ENCODE results near the gene MAGI1.

The MAGI1 gene

DNA sequence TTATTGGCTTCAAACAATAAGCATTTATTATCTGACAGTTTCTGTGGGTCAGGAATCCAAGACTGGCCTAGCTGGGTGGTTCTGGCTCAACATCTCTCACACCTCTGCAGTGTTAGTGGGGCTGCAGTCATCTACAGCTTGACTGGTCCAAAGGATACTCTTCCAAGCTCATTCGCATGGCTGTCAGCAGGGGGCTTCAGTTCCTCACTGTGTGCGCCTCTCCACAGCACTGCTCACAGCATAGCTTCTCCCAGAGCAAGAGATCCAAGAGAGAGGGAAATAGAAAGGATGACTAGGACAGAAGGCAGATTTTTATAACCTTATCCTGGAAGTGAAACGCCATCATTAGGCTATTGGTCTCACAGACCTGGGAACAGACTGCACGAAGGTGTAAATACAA is 64.2 kb downstream of the MAGI1 start:
- TF ChIP-seq SPI1 (IDR thresholded peaks at IDR 0.05; ENCODE audit: borderline replicate concordance, low read depth) (no peak), GABPA (IDR thresholded peaks at IDR 0.05; ENCODE audit: low read depth) (no peak), POLR2AphosphoS5 (IDR thresholded peaks at IDR 0.05; ENCODE audit: low read depth) (no peak)
- TF ChIP-seq, protein P1, sequence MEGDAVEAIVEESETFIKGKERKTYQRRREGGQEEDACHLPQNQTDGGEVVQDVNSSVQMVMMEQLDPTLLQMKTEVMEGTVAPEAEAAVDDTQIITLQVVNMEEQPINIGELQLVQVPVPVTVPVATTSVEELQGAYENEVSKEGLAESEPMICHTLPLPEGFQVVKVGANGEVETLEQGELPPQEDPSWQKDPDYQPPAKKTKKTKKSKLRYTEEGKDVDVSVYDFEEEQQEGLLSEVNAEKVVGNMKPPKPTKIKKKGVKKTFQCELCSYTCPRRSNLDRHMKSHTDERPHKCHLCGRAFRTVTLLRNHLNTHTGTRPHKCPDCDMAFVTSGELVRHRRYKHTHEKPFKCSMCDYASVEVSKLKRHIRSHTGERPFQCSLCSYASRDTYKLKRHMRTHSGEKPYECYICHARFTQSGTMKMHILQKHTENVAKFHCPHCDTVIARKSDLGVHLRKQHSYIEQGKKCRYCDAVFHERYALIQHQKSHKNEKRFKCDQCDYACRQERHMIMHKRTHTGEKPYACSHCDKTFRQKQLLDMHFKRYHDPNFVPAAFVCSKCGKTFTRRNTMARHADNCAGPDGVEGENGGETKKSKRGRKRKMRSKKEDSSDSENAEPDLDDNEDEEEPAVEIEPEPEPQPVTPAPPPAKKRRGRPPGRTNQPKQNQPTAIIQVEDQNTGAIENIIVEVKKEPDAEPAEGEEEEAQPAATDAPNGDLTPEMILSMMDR (IDR thresholded peaks at IDR 0.05; ENCODE audit: insufficient read depth, low read length) = no peak
- TF ChIP-seq, protein P2, sequence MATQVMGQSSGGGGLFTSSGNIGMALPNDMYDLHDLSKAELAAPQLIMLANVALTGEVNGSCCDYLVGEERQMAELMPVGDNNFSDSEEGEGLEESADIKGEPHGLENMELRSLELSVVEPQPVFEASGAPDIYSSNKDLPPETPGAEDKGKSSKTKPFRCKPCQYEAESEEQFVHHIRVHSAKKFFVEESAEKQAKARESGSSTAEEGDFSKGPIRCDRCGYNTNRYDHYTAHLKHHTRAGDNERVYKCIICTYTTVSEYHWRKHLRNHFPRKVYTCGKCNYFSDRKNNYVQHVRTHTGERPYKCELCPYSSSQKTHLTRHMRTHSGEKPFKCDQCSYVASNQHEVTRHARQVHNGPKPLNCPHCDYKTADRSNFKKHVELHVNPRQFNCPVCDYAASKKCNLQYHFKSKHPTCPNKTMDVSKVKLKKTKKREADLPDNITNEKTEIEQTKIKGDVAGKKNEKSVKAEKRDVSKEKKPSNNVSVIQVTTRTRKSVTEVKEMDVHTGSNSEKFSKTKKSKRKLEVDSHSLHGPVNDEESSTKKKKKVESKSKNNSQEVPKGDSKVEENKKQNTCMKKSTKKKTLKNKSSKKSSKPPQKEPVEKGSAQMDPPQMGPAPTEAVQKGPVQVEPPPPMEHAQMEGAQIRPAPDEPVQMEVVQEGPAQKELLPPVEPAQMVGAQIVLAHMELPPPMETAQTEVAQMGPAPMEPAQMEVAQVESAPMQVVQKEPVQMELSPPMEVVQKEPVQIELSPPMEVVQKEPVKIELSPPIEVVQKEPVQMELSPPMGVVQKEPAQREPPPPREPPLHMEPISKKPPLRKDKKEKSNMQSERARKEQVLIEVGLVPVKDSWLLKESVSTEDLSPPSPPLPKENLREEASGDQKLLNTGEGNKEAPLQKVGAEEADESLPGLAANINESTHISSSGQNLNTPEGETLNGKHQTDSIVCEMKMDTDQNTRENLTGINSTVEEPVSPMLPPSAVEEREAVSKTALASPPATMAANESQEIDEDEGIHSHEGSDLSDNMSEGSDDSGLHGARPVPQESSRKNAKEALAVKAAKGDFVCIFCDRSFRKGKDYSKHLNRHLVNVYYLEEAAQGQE (IDR thresholded peaks at IDR 0.05; ENCODE audit: insufficient replicate concordance, low read depth) = no peak

DNA sequence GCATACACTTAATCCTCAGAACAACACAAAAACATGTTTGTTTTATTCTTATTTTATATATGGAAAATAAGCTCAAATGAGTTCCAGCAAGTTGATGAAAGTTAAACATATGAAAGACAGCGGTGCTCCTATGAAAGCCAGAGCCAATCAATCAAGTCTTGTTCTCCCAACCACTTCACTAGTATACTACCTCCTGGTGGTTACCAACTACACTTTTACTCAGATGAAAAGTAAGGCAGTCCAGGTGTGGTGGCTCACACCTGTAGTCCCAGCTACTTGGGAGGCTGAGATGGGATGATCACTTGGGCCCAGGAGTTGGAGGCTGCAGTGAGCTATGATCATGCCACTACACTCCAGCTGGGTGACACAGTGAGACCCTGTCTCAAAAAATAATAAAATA is 66.0 kb downstream of the MAGI1 start:
- no peak for DNase-seq (ENCODE audit: low read depth in 1 of 2, low spot score in 1 of 2)
- TF ChIP-seq, protein P1 (IDR thresholded peaks at IDR 0.05; ENCODE audit: insufficient read depth, low read length) = no peak
- TF ChIP-seq GABPA (IDR thresholded peaks at IDR 0.05; ENCODE audit: low read depth) (no peak), POLR2AphosphoS5 (IDR thresholded peaks at IDR 0.05; ENCODE audit: low read depth) (no peak), SPI1 (IDR thresholded peaks at IDR 0.05; ENCODE audit: borderline replicate concordance, low read depth) (no peak)
- TF ChIP-seq, protein P2 (IDR thresholded peaks at IDR 0.05; ENCODE audit: insufficient replicate concordance, low read depth) = no peak
- H3K27me3 ChIP-seq (ENCODE audit: insufficient read depth, poor library complexity, severe bottlenecking) = no peaks in the 10 kb centered on the region

More for the DNA sequence above, 64.2 kb downstream of the MAGI1 start:
- H3K27ac ChIP-seq (replicated peaks) = no peak overlapping the region
- H3K27me3 ChIP-seq (ENCODE audit: insufficient read depth, poor library complexity, severe bottlenecking) = no peaks in the 10 kb centered on the region
- H3K4me3 ChIP-seq (replicated peaks; ENCODE audit: insufficient read depth, low read length) = no peak overlapping the region
- no peak for DNase-seq (ENCODE audit: low read depth in 1 of 2, low spot score in 1 of 2)

DNA sequence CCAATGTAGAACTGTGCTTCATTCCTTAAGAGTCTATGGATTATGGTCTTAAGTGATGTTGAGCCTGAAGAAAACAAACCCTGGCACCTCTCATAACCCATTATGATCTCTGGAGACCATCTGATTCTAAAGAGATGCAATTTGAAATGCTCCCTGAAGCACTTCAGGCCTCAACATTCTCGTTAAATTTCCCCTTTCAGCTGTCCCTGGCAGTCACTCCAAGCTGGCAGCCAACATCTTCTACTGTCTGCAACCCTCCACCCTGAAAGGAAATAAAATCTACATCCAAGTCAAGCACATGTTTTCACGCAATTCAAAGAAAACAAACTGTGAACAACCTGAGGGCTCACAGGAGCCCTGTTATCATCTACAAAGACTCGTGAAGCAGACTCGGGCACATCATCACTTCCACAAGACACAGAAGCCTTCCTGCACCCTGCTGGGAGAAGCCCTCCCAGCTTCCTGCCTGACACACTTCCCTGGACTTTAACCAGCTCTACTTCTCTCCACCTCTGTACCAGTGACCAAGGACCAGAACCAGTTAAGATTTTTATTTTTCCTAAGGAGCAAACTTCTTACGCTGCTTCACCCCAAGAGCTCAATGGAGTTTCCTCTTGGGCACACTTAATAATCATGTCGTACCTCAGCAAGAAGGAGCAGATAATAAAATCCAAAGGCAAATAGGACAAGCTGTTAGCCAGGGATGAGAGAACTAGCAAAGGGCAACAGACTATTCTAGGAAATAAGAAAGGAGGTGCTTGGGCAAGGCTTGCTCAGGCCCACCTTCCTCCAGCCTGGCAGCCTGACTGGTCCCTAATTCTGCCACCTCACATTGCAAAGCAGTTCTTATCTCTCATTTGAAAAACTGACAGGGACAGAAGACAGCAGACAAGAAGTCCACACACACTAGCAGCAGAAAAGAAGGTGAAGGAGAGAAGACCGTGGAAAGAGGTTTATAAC is 67.1 kb downstream of the MAGI1 start:
- DNase-seq (ENCODE audit: low read depth in 1 of 2, low spot score in 1 of 2) = no peak
- no peak for TF ChIP-seq SPI1 (IDR thresholded peaks at IDR 0.05; ENCODE audit: borderline replicate concordance, low read depth)
- no peak for TF ChIP-seq GABPA (IDR thresholded peaks at IDR 0.05; ENCODE audit: low read depth)
- TF ChIP-seq POLR2AphosphoS5 (IDR thresholded peaks at IDR 0.05; ENCODE audit: low read depth) = no peak
- TF ChIP-seq, protein P2 (IDR thresholded peaks at IDR 0.05; ENCODE audit: insufficient replicate concordance, low read depth) = no peak
- TF ChIP-seq, protein P1 (IDR thresholded peaks at IDR 0.05; ENCODE audit: insufficient read depth, low read length) = no peak
- Histone ChIP-seq H3K4me3 (replicated peaks; ENCODE audit: insufficient read depth, low read length) (no peak overlapping the region), H3K27ac (replicated peaks) (no peak overlapping the region), H3K27me3 (ENCODE audit: insufficient read depth, poor library complexity, severe bottlenecking) (no peaks in the 10 kb centered on the region)

More for the DNA sequence above, 66.0 kb downstream of the MAGI1 start:
- no peak overlapping the region for H3K27ac ChIP-seq (replicated peaks)
- no peak overlapping the region for H3K4me3 ChIP-seq (replicated peaks; ENCODE audit: insufficient read depth, low read length)

Data from HL-60 (cell line).